Measurements from ENCODE around the gene ELF1.

- no peak for TF ChIP-seq CTCF (IDR thresholded peaks at IDR 0.05)
- TF ChIP-seq ZFX (IDR thresholded peaks at IDR 0.05; ENCODE audit: borderline replicate concordance) = no peak
Observed at GRCh38 chr13:41008349-41008980, 10.7 kb downstream of the ELF1 start.
